Stimulated activated CD8-positive, alpha-beta memory T cell treated with anti-CD3 and anti-CD28 coated beads, Interleukin-2, amount 100 ng/mL, for 1 hour (primary cell): ENCODE data around the gene WFDC1.

ENCODE experiments used
- DNase-seq, 2 donors: peaks; one replicate each; pipeline ENCODE4 v3.0.0-alpha.2; 2020; ENCODE audit warnings: low read depth in 2 of 2

WFDC1 gene

DNA sequence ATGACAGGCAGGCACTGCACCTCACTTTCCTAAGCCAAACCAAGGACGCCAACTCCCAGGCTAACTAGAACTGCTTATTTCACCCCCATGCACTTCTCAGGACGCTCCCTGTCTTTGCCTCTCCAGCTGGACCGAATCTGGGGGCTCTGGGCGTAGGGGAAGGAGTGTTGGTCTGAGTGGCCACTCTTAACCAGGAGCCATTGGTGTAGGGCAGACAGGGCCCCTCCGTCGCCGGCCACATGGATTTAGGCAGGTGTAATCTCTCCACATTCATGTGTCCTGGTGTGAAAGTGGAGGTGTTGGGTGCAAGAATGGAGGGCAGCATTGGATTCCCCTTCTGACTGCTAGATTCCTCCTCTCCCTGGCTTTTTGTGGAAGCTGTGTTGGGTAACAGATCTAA is 83.4 kb downstream of the WFDC1 start:
- DNase-seq, result no peak

DNA sequence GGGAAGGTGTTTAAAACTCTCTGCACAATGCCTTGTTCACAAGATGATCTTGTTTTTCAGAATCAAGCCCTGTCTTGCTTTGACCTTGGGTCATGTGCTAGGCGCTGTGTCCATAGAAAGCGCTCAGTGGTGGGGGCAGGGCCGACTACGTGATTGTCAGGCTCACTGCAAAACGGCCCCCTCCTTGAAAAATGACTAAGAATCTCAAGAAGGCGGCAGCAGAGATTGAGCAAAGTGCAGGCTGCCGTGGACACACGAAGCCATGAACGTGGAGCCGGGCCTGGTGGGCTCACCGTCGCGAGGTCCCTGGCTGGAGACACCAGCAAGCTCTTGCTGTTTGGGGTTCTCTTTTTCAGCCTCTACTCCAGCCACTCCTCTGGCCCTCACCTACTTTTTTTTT is 83.9 kb downstream of the WFDC1 start:
- no peak for DNase-seq

DNA sequence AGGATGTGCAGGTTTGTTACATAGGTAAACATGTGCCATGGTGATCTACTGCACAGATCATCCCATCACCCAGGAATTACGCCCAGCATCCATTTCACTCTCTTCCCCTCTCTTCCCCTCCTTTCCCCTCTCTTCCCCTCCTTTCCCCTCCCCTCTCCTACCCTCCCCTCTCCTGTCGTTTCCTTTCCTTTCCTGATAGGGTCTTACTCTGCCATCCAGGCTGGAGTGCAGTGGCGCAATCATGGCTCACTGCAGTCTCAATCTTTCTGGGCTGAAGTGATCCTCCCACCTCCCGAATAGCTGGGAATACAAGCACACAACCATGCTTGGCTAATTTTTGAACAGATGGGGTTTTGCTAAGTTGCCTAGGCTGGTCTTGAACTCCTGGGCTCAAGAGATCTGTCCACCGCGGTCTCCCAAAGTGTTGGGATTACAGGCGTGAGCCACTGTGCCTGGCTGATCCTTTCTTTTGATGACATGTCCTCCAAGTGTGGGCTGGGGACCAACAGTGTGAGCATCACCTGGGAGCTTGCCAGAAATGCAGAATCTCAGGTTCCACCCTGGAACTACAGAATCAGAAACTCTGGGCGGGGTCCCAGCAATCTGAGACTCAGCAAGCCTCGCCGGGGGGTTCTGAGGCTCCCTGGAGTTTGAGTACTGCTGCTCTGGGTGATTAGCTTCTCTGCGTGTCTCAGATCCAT is 84.5 kb downstream of the WFDC1 start:
- no peak for DNase-seq
